Measurements from ENCODE around the gene MC1R.

DNA sequence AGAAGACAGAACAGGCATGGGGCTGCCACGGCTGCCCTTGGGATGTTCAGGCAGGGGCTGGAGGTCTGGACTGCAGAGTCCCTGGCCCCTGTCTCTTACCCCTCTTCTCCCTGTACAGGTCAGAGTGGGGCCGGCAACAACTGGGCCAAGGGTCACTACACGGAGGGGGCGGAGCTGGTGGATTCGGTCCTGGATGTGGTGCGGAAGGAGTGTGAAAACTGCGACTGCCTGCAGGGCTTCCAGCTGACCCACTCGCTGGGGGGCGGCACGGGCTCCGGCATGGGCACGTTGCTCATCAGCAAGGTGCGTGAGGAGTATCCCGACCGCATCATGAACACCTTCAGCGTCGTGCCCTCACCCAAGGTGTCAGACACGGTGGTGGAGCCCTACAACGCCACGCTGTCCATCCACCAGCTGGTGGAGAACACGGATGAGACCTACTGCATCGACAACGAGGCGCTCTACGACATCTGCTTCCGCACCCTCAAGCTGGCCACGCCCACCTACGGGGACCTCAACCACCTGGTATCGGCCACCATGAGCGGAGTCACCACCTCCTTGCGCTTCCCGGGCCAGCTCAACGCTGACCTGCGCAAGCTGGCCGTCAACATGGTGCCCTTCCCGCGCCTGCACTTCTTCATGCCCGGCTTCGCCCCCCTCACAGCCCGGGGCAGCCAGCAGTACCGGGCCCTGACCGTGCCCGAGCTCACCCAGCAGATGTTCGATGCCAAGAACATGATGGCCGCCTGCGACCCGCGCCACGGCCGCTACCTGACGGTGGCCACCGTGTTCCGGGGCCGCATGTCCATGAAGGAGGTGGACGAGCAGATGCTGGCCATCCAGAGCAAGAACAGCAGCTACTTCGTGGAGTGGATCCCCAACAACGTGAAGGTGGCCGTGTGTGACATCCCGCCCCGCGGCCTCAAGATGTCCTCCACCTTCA is 16.2 kb downstream of the MC1R start:
- TF ChIP-seq POLR2AphosphoS5 (IDR thresholded peaks at IDR 0.05; ENCODE audit: low read depth, low read length), result no peak
- TF ChIP-seq POLR2A (IDR thresholded peaks at IDR 0.05; ENCODE audit: low read depth, low read length), result no peak
- no peak for TF ChIP-seq PAX5 (IDR thresholded peaks at IDR 0.05; ENCODE audit: insufficient read depth, low read length, severe bottlenecking)
- no peak for TF ChIP-seq TAF1 (IDR thresholded peaks at IDR 0.05; ENCODE audit: low read depth, low read length)

Data from GM12891 (cell line).